NB4 (cell line): ENCODE results near the gene PBX3.

Source experiments
- POLR2A ChIP-seq: IDR thresholded peaks from 2 replicates; pipeline ENCODE4 v1.6.1; 2011; ENCODE audit warnings: mild to moderate bottlenecking; ENCODE audit not compliant: insufficient read length; ENCODE audit errors: extremely low read depth
- TF ChIP-seq, protein P1 (sequence below): IDR thresholded peaks from one replicate; pipeline ENCODE4 v1.5.1; 2012; ENCODE audit warnings: low read depth, low read length

DNA sequence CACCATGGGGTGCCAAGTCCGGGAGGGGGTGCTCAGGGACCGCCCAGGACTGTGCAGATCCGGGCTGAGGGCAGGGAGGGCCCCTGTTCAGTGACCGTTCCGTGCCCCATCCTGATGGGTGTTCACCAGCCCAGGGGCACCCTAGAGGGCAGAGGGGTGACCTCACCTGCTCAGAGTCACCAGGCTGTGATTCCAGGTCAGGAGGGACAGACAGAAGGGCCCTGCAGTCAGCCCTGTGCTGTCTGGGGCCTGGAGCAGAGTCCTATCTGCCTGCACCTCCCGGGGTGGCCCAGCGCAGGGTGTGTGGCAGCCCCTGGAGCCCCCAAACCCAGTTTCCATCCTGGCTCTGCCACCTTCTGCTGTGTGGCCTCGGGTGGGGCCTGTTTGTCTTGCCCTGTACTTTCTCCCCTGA lies 241.9 kb downstream of the PBX3 start:
- TF ChIP-seq, protein P1, sequence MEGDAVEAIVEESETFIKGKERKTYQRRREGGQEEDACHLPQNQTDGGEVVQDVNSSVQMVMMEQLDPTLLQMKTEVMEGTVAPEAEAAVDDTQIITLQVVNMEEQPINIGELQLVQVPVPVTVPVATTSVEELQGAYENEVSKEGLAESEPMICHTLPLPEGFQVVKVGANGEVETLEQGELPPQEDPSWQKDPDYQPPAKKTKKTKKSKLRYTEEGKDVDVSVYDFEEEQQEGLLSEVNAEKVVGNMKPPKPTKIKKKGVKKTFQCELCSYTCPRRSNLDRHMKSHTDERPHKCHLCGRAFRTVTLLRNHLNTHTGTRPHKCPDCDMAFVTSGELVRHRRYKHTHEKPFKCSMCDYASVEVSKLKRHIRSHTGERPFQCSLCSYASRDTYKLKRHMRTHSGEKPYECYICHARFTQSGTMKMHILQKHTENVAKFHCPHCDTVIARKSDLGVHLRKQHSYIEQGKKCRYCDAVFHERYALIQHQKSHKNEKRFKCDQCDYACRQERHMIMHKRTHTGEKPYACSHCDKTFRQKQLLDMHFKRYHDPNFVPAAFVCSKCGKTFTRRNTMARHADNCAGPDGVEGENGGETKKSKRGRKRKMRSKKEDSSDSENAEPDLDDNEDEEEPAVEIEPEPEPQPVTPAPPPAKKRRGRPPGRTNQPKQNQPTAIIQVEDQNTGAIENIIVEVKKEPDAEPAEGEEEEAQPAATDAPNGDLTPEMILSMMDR: no peak
- TF ChIP-seq POLR2A: no peak
